ENCODE results near the gene PRR27. TPM values are rescaled to one million over a fixed set of nuclear protein-coding genes. Genes with fewer than 3 reads are reported as not detected.

Gene PRR27
- total and polyA plus RNA-seq, 9 of the 15 experiments (the other 6 are each of a cell fraction or from before 2014, with no cell fraction given), result not detected

DNA sequence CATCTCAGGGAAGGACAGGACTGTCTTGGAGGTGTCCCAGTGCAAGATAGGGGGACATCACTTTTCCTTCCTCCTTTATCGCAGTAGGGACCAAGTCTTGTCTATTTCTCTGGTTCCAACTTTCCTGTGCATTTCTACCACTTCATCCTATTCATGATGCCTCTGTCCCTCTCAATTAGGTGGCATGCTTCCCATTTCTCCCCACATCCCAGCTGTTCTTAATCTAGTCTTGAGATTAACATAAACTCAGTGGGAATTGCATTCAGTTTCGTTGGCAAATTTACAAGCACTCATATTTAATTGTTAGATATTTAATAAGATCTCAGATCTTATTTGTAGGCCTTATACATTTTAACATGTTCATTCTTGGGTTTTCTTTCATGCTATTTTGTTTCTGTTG, 25.8 kb downstream of the PRR27 start (continued):
- TF ChIP-seq, protein P1, sequence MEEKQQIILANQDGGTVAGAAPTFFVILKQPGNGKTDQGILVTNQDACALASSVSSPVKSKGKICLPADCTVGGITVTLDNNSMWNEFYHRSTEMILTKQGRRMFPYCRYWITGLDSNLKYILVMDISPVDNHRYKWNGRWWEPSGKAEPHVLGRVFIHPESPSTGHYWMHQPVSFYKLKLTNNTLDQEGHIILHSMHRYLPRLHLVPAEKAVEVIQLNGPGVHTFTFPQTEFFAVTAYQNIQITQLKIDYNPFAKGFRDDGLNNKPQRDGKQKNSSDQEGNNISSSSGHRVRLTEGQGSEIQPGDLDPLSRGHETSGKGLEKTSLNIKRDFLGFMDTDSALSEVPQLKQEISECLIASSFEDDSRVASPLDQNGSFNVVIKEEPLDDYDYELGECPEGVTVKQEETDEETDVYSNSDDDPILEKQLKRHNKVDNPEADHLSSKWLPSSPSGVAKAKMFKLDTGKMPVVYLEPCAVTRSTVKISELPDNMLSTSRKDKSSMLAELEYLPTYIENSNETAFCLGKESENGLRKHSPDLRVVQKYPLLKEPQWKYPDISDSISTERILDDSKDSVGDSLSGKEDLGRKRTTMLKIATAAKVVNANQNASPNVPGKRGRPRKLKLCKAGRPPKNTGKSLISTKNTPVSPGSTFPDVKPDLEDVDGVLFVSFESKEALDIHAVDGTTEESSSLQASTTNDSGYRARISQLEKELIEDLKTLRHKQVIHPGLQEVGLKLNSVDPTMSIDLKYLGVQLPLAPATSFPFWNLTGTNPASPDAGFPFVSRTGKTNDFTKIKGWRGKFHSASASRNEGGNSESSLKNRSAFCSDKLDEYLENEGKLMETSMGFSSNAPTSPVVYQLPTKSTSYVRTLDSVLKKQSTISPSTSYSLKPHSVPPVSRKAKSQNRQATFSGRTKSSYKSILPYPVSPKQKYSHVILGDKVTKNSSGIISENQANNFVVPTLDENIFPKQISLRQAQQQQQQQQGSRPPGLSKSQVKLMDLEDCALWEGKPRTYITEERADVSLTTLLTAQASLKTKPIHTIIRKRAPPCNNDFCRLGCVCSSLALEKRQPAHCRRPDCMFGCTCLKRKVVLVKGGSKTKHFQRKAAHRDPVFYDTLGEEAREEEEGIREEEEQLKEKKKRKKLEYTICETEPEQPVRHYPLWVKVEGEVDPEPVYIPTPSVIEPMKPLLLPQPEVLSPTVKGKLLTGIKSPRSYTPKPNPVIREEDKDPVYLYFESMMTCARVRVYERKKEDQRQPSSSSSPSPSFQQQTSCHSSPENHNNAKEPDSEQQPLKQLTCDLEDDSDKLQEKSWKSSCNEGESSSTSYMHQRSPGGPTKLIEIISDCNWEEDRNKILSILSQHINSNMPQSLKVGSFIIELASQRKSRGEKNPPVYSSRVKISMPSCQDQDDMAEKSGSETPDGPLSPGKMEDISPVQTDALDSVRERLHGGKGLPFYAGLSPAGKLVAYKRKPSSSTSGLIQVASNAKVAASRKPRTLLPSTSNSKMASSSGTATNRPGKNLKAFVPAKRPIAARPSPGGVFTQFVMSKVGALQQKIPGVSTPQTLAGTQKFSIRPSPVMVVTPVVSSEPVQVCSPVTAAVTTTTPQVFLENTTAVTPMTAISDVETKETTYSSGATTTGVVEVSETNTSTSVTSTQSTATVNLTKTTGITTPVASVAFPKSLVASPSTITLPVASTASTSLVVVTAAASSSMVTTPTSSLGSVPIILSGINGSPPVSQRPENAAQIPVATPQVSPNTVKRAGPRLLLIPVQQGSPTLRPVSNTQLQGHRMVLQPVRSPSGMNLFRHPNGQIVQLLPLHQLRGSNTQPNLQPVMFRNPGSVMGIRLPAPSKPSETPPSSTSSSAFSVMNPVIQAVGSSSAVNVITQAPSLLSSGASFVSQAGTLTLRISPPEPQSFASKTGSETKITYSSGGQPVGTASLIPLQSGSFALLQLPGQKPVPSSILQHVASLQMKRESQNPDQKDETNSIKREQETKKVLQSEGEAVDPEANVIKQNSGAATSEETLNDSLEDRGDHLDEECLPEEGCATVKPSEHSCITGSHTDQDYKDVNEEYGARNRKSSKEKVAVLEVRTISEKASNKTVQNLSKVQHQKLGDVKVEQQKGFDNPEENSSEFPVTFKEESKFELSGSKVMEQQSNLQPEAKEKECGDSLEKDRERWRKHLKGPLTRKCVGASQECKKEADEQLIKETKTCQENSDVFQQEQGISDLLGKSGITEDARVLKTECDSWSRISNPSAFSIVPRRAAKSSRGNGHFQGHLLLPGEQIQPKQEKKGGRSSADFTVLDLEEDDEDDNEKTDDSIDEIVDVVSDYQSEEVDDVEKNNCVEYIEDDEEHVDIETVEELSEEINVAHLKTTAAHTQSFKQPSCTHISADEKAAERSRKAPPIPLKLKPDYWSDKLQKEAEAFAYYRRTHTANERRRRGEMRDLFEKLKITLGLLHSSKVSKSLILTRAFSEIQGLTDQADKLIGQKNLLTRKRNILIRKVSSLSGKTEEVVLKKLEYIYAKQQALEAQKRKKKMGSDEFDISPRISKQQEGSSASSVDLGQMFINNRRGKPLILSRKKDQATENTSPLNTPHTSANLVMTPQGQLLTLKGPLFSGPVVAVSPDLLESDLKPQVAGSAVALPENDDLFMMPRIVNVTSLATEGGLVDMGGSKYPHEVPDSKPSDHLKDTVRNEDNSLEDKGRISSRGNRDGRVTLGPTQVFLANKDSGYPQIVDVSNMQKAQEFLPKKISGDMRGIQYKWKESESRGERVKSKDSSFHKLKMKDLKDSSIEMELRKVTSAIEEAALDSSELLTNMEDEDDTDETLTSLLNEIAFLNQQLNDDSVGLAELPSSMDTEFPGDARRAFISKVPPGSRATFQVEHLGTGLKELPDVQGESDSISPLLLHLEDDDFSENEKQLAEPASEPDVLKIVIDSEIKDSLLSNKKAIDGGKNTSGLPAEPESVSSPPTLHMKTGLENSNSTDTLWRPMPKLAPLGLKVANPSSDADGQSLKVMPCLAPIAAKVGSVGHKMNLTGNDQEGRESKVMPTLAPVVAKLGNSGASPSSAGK (IDR thresholded peaks at IDR 0.05), result no peak
- TF ChIP-seq KDM5B (IDR thresholded peaks at IDR 0.05; ENCODE audit: insufficient replicate concordance, low read depth, low read length), result no peak
